SJSA1 (cell line): Measurements from ENCODE around the gene TMEM223. TPM values are rescaled to one million over a fixed set of nuclear protein-coding genes. Genes with fewer than 3 reads are reported as not detected.
"Not testable (repeated sequence)": the region's sequence is repeated elsewhere in the genome, so short reads cannot be mapped to it uniquely, and the experiment has no call there.

Source experiments
- DNase-seq, 2 experiments: peaks; one replicate each; pipeline ENCODE4 v3.0.0-alpha.2; 2015 to 2020; ENCODE audit warnings: low spot score in 2 of 2, low read depth in 1 of 2
- H3K27ac ChIP-seq: fragments of 250-450 bp; sonication (Bioruptor Pico); 2 replicates; pipeline ENCODE4 v1.5.1; 2020; ENCODE audit warnings: mild to moderate bottlenecking, moderate library complexity
- H3K27me3 ChIP-seq: fragments of 250-450 bp; sonication (Bioruptor Pico); replicated peaks from 2 replicates; pipeline ENCODE4 v1.5.1; 2020; ENCODE audit warnings: mild to moderate bottlenecking, moderate library complexity
- H3K36me3 ChIP-seq: fragments of 250-450 bp; sonication (Bioruptor Pico); 2 replicates; pipeline ENCODE4 v1.5.1; 2020; ENCODE audit warnings: mild to moderate bottlenecking
- H3K4me1 ChIP-seq: fragments of 250-450 bp; sonication (Bioruptor Pico); replicated peaks from 2 replicates; pipeline ENCODE4 v1.6.1; 2021; ENCODE audit warnings: mild to moderate bottlenecking
- H3K4me3 ChIP-seq: fragments of 250-450 bp; sonication (Bioruptor Pico); 2 replicates; pipeline ENCODE4 v1.5.1; 2020; ENCODE audit warnings: mild to moderate bottlenecking
- H3K9me3 ChIP-seq: fragments of 250-450 bp; sonication (Bioruptor Pico); replicated peaks from 2 replicates; pipeline ENCODE4 v1.5.1; 2020; ENCODE audit warnings: mild to moderate bottlenecking
- total RNA-seq: library from RNA; depleted of rRNA; stranded (reverse); fragments of >200 nt; shearing (Covaris generic); gene quantifications from 2 replicates; pipeline ENCODE4 v1.2.3, GENCODE V29; 2014; rRNA removed

Gene TMEM223, protein sequence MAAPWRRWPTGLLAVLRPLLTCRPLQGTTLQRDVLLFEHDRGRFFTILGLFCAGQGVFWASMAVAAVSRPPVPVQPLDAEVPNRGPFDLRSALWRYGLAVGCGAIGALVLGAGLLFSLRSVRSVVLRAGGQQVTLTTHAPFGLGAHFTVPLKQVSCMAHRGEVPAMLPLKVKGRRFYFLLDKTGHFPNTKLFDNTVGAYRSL
- 39.7 and 42.4 TPM in 2 replicates for total RNA-seq

GRCh38 chr11:62791501-62792201 is at the start of gene TMEM223:
Gene TMEM223 (minus strand): TSS chr11:62792006. CDS start chr11:62791994, 12 bp downstream.
- H3K27me3 ChIP-seq, result no peaks in the 10 kb centered on the region
- DNase-seq, result peak; percentile 90 to 93
- peaks cover 95% of the 10 kb centered on the region for H3K36me3 ChIP-seq
- H3K27ac ChIP-seq, result peak within 1 kb of the TSS; percentile 56
- H3K9me3 ChIP-seq, result 0 out of 2 replicates have a peak, but pooled peaks cover 1% of the 10 kb centered on the region
- H3K4me3 ChIP-seq, result peak within 1 kb of the TSS; percentile 84
- H3K4me1 ChIP-seq, result peaks cover 21% of the 10 kb centered on the region

GRCh38 chr11:62840721-62841360 is 49.0 kb upstream of the TMEM223 start:
- H3K9me3 ChIP-seq, H3K27me3 ChIP-seq: not testable (repeated sequence)
- Histone ChIP-seq H3K4me3 (peak overlapping the region; percentile 72), H3K4me1 (peaks cover 16% of the 10 kb centered on the region), H3K27ac (peak overlapping the region; percentile 100), H3K36me3 (peaks cover 18% of the 10 kb centered on the region)
- peak; percentile 95 to 98 for DNase-seq

DNA sequence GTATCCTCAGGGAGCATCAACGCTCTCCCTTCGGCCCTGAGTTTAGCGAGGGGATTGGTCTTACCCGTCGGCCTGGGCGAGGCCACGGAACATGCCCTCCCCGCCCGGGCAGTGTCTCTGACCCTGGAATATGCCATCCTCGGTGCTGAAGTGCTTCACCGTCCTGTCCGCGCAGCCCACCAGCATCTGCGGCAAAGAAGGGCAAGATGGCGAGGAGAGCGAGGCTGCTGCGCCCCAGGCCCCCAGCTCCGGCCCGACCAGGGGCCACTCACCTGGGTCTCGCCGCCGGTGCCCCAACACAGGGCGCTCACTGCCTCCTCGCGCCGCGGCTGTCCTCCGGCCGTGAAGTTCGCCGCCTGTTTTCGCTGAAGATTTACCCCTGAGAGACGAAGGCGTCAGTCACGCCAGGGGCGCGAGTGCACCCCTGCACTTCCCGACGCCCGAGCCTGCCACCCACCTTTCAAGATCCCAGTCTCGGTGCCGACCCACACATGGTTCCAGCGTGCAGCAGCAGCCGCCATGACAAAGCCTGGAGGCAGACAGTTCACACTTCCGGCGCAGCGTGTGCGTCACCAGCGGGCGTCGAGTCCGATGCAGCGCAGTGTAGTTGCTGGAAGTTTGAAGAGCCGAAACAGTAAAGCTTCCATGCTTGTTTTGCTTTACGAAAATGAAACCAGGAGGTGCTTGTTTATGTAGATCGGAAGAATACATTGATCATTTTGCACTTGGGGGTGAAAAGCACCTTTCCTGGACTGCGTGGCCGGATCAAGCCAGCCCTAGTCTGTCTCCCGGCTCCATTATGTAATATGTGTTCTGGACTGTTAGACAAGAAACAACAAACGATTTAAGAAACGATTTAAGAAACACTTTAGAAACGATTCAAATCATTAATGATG is 47.5 kb upstream of the TMEM223 start, which contains the start of gene WDR74:
WDR74 (minus strand) TSS at position 541 of the 896 bp plus-strand sequence; CDS start at position 521, 20 bp downstream.
- H3K4me3 ChIP-seq, result peak within 1 kb of the TSS; percentile 72
- H3K27ac ChIP-seq, result peak within 1 kb of the TSS; percentile 100
- H3K4me1 ChIP-seq, result peaks cover 16% of the 10 kb centered on the region
- H3K27me3 ChIP-seq, result no peaks in the 10 kb centered on the region; the same call in 1 of the 2 replicates
- H3K9me3 ChIP-seq, result no peaks in the 10 kb centered on the region
- DNase-seq, result peak; percentile 91 to 96
- H3K36me3 ChIP-seq, result peaks cover 33% of the 10 kb centered on the region

GRCh38 chr11:62835336-62835735 is 43.5 kb upstream of the TMEM223 start:
- Histone ChIP-seq H3K4me1 (peaks cover 15% of the 10 kb centered on the region), H3K9me3 (no peaks in the 10 kb centered on the region), H3K27ac (no peak overlapping the region), H3K4me3 (no peak overlapping the region), H3K36me3 (peaks cover 57% of the 10 kb centered on the region), H3K27me3 (no peaks in the 10 kb centered on the region)
- DNase-seq, result no peak

DNA sequence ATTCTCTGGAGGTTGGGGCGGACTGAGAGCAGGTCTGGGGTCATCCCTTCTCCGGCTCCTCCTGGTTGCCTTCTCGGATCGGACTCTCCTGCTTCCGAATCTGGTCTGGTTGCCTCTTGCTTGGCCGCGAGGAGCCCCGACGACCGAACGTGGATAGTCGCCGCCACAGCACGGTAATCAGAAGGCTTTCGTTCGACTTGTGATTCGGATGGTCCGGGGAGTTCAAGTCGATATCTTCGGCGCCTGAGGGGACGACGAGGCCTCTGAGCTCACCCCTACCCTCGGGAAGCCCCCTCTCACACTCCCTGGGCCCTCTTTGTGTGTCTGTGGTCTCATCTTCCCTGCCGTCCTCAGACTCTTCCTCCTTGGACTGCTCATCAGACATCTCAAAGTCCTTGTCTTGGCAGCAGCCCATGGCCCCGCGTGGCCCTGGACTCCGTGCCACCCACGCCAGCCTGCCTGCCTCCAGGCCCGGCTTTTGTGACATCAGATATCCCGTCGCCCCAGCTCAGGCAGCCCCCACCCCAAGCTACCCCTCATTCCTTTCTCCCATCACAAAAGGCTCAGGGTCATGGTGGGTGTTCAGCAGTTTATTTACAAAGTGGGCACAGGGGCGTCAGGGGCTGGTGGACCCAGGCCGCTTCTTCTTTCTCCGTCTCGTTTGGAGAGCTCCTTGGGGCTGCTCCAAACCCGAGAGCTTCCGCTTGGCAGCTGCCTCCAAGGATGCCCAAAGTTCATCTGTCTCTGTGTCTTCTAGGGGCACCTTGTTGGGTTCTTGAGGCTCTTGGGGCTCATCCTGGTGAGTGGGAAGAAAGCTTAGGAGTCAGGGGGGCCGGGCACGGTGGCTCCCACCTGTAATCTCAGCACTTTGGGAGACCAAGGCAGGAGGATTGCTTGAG is 40.8 kb upstream of the TMEM223 start, which contains the start of gene TEX54:
TEX54 (minus strand) TSS at position 506 of the 899 bp plus-strand sequence.
- H3K4me3 ChIP-seq, result peak within 1 kb of the TSS; percentile 85
- peak within 1 kb of the TSS; percentile 97 for H3K27ac ChIP-seq
- no peaks in the 10 kb centered on the region for H3K27me3 ChIP-seq
- peaks cover 14% of the 10 kb centered on the region for H3K4me1 ChIP-seq
- H3K9me3 ChIP-seq, result no peaks in the 10 kb centered on the region
- H3K36me3 ChIP-seq, result peaks cover 77% of the 10 kb centered on the region
- DNase-seq, result no peak

- Histone ChIP-seq H3K9me3 (no peaks in the 10 kb centered on the region), H3K36me3 (peaks cover 82% of the 10 kb centered on the region), H3K27me3 (no peaks in the 10 kb centered on the region), H3K27ac (peak within 1 kb of the TSS; percentile 97), H3K4me3 (peak within 1 kb of the TSS; percentile 85), H3K4me1 (peaks cover 14% of the 10 kb centered on the region)
- peak; percentile 100 for DNase-seq
These were observed 39.9 kb upstream of the TMEM223 start, which contains the start of gene STX5 for GRCh38 chr11:62831520-62832335. Gene STX5 (minus strand): TSS chr11:62832051. CDS start chr11:62831243, 808 bp downstream.

DNA sequence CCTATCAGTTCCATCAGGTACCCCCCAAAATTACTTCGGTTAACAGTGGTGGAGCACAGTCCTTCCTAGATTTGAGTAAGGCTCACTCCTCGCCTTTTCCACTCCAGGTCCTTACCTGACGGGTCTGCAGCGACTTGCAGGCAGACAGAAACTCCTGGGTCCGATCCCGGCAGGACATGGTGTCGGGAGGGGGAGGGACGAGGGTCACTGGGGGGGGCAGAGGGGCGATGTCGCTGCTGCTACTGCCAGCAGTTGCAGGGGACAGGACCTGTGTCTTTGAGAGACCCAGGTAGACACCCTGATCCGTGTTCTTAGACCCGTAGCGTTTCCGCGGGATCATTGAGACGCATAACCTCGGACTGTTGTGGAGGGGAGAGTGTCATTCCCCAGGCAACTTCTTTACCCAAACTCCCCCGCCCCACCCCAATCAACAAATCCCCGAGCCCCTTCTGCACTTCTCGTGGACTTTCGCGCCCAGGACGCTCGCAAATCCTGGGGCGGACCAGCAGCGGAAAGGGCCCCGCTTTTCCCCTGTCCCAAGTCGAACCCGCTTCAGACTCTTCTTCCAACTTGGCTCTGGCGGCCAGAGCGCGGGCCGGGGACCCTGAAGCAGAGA is 39.2 kb upstream of the TMEM223 start:
- Histone ChIP-seq H3K36me3 (peaks cover 80% of the 10 kb centered on the region), H3K4me3 (peak overlapping the region; percentile 85), H3K9me3 (no peaks in the 10 kb centered on the region), H3K27ac (peak overlapping the region; percentile 97), H3K27me3 (no peaks in the 10 kb centered on the region), H3K4me1 (peaks cover 14% of the 10 kb centered on the region)
- DNase-seq, result no peak

GRCh38 chr11:62828130-62828529 is 36.3 kb upstream of the TMEM223 start:
- H3K4me1 ChIP-seq, result peaks cover 14% of the 10 kb centered on the region
- not testable (repeated sequence) for H3K27ac ChIP-seq, DNase-seq, H3K9me3 ChIP-seq, H3K4me3 ChIP-seq, H3K27me3 ChIP-seq
- H3K36me3 ChIP-seq, result peaks cover 84% of the 10 kb centered on the region

- Histone ChIP-seq H3K9me3 (0 out of 2 replicates have a peak, but pooled peaks cover 3% of the 10 kb centered on the region), H3K27me3 (no peaks in the 10 kb centered on the region), H3K27ac (no peak overlapping the region), H3K36me3 (peaks cover 93% of the 10 kb centered on the region), H3K4me1 (no peaks in the 10 kb centered on the region), H3K4me3 (no peak overlapping the region)
- no peak for DNase-seq
These were observed 31.9 kb upstream of the TMEM223 start for GRCh38 chr11:62823677-62824076.

DNA sequence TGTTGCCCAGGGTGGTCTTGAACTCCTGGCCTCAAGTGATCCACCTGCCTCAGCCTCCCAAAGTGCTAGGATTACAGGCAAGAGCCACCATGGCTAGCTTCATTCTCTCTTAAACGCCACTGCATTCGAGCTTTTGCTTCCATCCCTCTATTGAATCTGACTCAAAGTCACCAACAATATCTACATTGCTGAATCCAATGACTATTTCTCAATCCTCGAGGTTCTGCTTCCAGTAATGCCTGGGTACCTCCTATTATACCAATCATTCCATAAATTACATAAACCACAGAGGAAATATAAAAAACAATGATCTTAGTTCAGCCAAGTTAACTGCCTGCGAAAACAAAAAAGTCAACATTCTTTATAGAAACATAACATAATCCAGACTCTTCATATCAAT is 25.3 kb upstream of the TMEM223 start:
- Histone ChIP-seq H3K9me3 (no peaks in the 10 kb centered on the region), H3K4me3 (no peak overlapping the region), H3K4me1 (no peaks in the 10 kb centered on the region), H3K36me3 (peaks cover 73% of the 10 kb centered on the region), H3K27me3 (no peaks in the 10 kb centered on the region), H3K27ac (no peak overlapping the region)
- DNase-seq, result no peak

GRCh38 chr11:62816557-62816956 is 24.8 kb upstream of the TMEM223 start:
- H3K9me3 ChIP-seq, result no peaks in the 10 kb centered on the region
- no peak overlapping the region for H3K4me3 ChIP-seq
- H3K27ac ChIP-seq, result no peak overlapping the region
- H3K4me1 ChIP-seq, result no peaks in the 10 kb centered on the region
- no peak for DNase-seq
- peaks cover 68% of the 10 kb centered on the region for H3K36me3 ChIP-seq
- no peaks in the 10 kb centered on the region for H3K27me3 ChIP-seq
